ENCODE results near the gene PDE4A. TPM values are rescaled to one million over a fixed set of nuclear protein-coding genes. Genes with fewer than 3 reads are reported as not detected.

PDE4A gene
- total RNA-seq, 1 experiment from 2014 or later: 3.7 TPM

GRCh38 chr19:10491472-10492047 is 71.2 kb downstream of the PDE4A start:
- H3K27me3 Mint-ChIP-seq (ENCODE audit: insufficient read depth, unreplicated experiment): no peaks in the 10 kb centered on the region
- no peak overlapping the region for H3K4me3 ChIP-seq (ENCODE audit: low read depth, low read length)
- intact Hi-C loops (cut with micrococcal nuclease; ENCODE audit: unreplicated experiment): no loop called here
- TF ChIP-seq CTCF (IDR thresholded peaks at IDR 0.05; ENCODE audit: insufficient read depth in 1 of 2, low read depth in 1 of 2, low read length in 1 of 2, severe bottlenecking in 1 of 2, unreplicated experiment in 1 of 2): no peak
- no peaks in the 10 kb centered on the region for H3K9me3 ChIP-seq
- peaks cover 86% of the 10 kb centered on the region for H3K36me3 Mint-ChIP-seq (ENCODE audit: insufficient read depth, unreplicated experiment)
- H3K36me3 ChIP-seq (ENCODE audit: control insufficient read depth, insufficient read depth, low read length): no peaks in the 10 kb centered on the region; the same call in none of the 2 replicates
- DNase-seq: no peak
- CTCF ChIA-PET: interaction anchor here (2.3 kb wide), 1 partner anchor 13 kb away, joined by 10 read pairs; no protein-coding TSS in a partner anchor
- TSS peak; percentile 26 for BruUV-seq (replicated peaks)
- no peaks in the 10 kb centered on the region for H3K9me3 Mint-ChIP-seq (ENCODE audit: unreplicated experiment)
- no peaks in the 10 kb centered on the region for H3K4me1 Mint-ChIP-seq (ENCODE audit: low read depth, unreplicated experiment)
- no peak overlapping the region for H3K4me3 Mint-ChIP-seq (ENCODE audit: unreplicated experiment)
- H3K27ac Mint-ChIP-seq (ENCODE audit: unreplicated experiment): no peak overlapping the region
- no peaks in the 10 kb centered on the region for H3K27me3 ChIP-seq (replicated peaks; ENCODE audit: control insufficient read depth, insufficient read depth, low read length)
- no peaks in the 10 kb centered on the region for H3K4me1 ChIP-seq
- POLR2A ChIA-PET: no interaction called here

GRCh38 chr19:10497371-10497770 is 77.0 kb downstream of the PDE4A start:
- CTCF ChIA-PET: no interaction called here
- Mint-ChIP-seq H3K4me3 (ENCODE audit: unreplicated experiment) (no peak overlapping the region), H3K9me3 (ENCODE audit: unreplicated experiment) (no peaks in the 10 kb centered on the region), H3K27ac (ENCODE audit: unreplicated experiment) (no peak overlapping the region), H3K4me1 (ENCODE audit: low read depth, unreplicated experiment) (peaks cover 7% of the 10 kb centered on the region), H3K27me3 (ENCODE audit: insufficient read depth, unreplicated experiment) (no peaks in the 10 kb centered on the region), H3K36me3 (ENCODE audit: insufficient read depth, unreplicated experiment) (peaks cover 66% of the 10 kb centered on the region)
- no peak for TF ChIP-seq CTCF (IDR thresholded peaks at IDR 0.05; ENCODE audit: insufficient read depth in 1 of 2, low read depth in 1 of 2, low read length in 1 of 2, severe bottlenecking in 1 of 2, unreplicated experiment in 1 of 2)
- DNase-seq: no peak
- Histone ChIP-seq H3K36me3 (ENCODE audit: control insufficient read depth, insufficient read depth, low read length) (peaks cover 4% of the 10 kb centered on the region), H3K27me3 (replicated peaks; ENCODE audit: control insufficient read depth, insufficient read depth, low read length) (no peaks in the 10 kb centered on the region), H3K4me1 (peaks cover 7% of the 10 kb centered on the region), H3K4me3 (ENCODE audit: low read depth, low read length) (no peak overlapping the region), H3K9me3 (no peaks in the 10 kb centered on the region)
- POLR2A ChIA-PET: no interaction called here
- intact Hi-C loops (cut with micrococcal nuclease; ENCODE audit: unreplicated experiment): no loop called here
- BruUV-seq (replicated peaks): no TSS peak

- H3K36me3 ChIP-seq (ENCODE audit: control insufficient read depth, insufficient read depth, low read length): peaks cover 4% of the 10 kb centered on the region
- intact Hi-C loops (cut with micrococcal nuclease; ENCODE audit: unreplicated experiment): loop anchor here (5.0 kb wide), 2 partner anchors 43 to 68 kb away; partner anchors contain the start of genes ATG4D, CDKN2D and KRI1
- H3K36me3 Mint-ChIP-seq (ENCODE audit: insufficient read depth, unreplicated experiment): peaks cover 50% of the 10 kb centered on the region
These were observed 79.4 kb downstream of the PDE4A start for GRCh38 chr19:10499550-10500246.

More at GRCh38 chr19:10499550-10500246, 79.4 kb downstream of the PDE4A start:
- H3K27me3 ChIP-seq (replicated peaks; ENCODE audit: control insufficient read depth, insufficient read depth, low read length): no peaks in the 10 kb centered on the region
- H3K9me3 ChIP-seq: no peaks in the 10 kb centered on the region
- no peak overlapping the region for H3K27ac Mint-ChIP-seq (ENCODE audit: unreplicated experiment)
- no peaks in the 10 kb centered on the region for H3K27me3 Mint-ChIP-seq (ENCODE audit: insufficient read depth, unreplicated experiment)
- ChIA-PET POLR2A (no interaction called here), CTCF (no interaction called here)
- H3K4me3 ChIP-seq (ENCODE audit: low read depth, low read length): no peak overlapping the region
- H3K9me3 Mint-ChIP-seq (ENCODE audit: unreplicated experiment): no peaks in the 10 kb centered on the region
- BruUV-seq (replicated peaks): no TSS peak
- H3K4me3 Mint-ChIP-seq (ENCODE audit: unreplicated experiment): no peak overlapping the region
- H3K4me1 Mint-ChIP-seq (ENCODE audit: low read depth, unreplicated experiment): peaks cover 7% of the 10 kb centered on the region
- TF ChIP-seq CTCF (IDR thresholded peaks at IDR 0.05; ENCODE audit: insufficient read depth in 1 of 2, low read depth in 1 of 2, low read length in 1 of 2, severe bottlenecking in 1 of 2, unreplicated experiment in 1 of 2): no peak
- H3K4me1 ChIP-seq: peaks cover 7% of the 10 kb centered on the region
- DNase-seq: no peak
